Stomach (tissue), 9 donors: Measurements from ENCODE around the gene NBPF11. TPM values are rescaled to one million over a fixed set of nuclear protein-coding genes. Genes with fewer than 3 reads are reported as not detected.
"Not testable (repeated sequence)": the region's sequence is repeated elsewhere in the genome, so short reads cannot be mapped to it uniquely, and the experiment has no call there.

Source experiments
- DNase-seq, 2 donors: peaks; one replicate each; pipeline versions ENCODE4 v3.0.0 to v3.0.0-alpha.2; 2013 to 2019
- H3K27ac ChIP-seq, 5 donors: fragments of 200-600 bp in 4 of 5; sonication (generic) in 4 of 5; one replicate each; pipeline ENCODE4 v1.5.1; 2013 to 2019; ENCODE audit warnings: mild to moderate bottlenecking in 1 of 5, moderate library complexity in 1 of 5
- H3K27me3 ChIP-seq, 3 donors: fragments of 200-600 bp; sonication (generic); one replicate each; pipeline ENCODE4 v1.5.1; 2017 to 2019; ENCODE audit warnings: mixed run types in 1 of 3
- H3K36me3 ChIP-seq, 4 donors: fragments of 200-600 bp; sonication (generic); 1 replicate in 3 of 4; 2 replicates in 1 of 4; pipeline ENCODE4 v1.5.1; 2016 to 2019
- H3K4me1 ChIP-seq, 4 donors: fragments of 200-600 bp; sonication (generic); one replicate each; pipeline ENCODE4 v1.5.1; 2016 to 2019
- H3K4me3 ChIP-seq, 4 donors: fragments of 200-600 bp; sonication (generic) in 3 of 4; one replicate each; pipeline ENCODE4 v1.5.1; 2016 to 2019; ENCODE audit warnings: mild to moderate bottlenecking in 1 of 4
- H3K9me3 ChIP-seq, 4 donors: fragments of 200-600 bp; sonication (generic); one replicate each; pipeline ENCODE4 v1.5.1; 2016 to 2019
- WGBS, 5 donors: extraction: QIAGEN DNeasy Blood & Tissue Kit in 3 of 5; methylation state at CpG; one replicate each; pipeline versions ENCODE4 v1.1.5 to v1.1.7; 2013 to 2018; 5-methylcytosine and 5-hydroxymethylcytosine counted together
- intact Hi-C: fragments of 100-400 bp; cut with DNase I; formaldehyde crosslinking; loops from one replicate; pipeline ENCODE4 v1.15.1; 2023; ENCODE audit warnings: low total_unique reads
- polyA plus RNA-seq, 3 donors: library from polyadenylated mRNA; stranded (reverse); fragments of 200-250 nt; gene quantifications; one replicate each; pipeline ENCODE4 v1.2.3, GENCODE V29; 2013
- small RNA-seq, 4 donors: library from RNA; depleted of rRNA; stranded (forward); fragments of <200 nt; gene quantifications; one replicate each; pipeline ENCODE3, GENCODE V24; 2016
- total RNA-seq, 5 donors: library from RNA; depleted of rRNA; stranded (reverse); fragments of >200 nt; gene quantifications; one replicate each; pipeline versions ENCODE4 v1.1.0 to v1.2.3, GENCODE V29; 2014 to 2016
- donor health status: healthy with polysubstance abuse.
- donor health status: Bipolar disorder and iron deficiency.
- donor health status: healthy.

NBPF11 gene
- total and polyA plus RNA-seq, 8 donors, result 2.6 to 37.9 (median 9.0) TPM

GRCh38 chr1:148081205-148081604 is 70.9 kb downstream of the NBPF11 start:
- intact Hi-C loops, H3K4me1 ChIP-seq, H3K4me3 ChIP-seq, H3K36me3 ChIP-seq, DNase-seq, H3K27me3 ChIP-seq, H3K27ac ChIP-seq, H3K9me3 ChIP-seq: not testable (repeated sequence)
- WGBS, 5 donors, result no CpG with 5 or more reads among the region's 1 CpG

- intact Hi-C loops, H3K4me3 ChIP-seq, H3K27ac ChIP-seq, DNase-seq, H3K27me3 ChIP-seq, H3K4me1 ChIP-seq, H3K9me3 ChIP-seq, H3K36me3 ChIP-seq: not testable (repeated sequence)
- WGBS, 5 donors, result no CpG with 5 or more reads among the region's 54 CpGs
These were observed 73.2 kb downstream of the NBPF11 start for GRCh38 chr1:148078632-148079519.

DNA sequence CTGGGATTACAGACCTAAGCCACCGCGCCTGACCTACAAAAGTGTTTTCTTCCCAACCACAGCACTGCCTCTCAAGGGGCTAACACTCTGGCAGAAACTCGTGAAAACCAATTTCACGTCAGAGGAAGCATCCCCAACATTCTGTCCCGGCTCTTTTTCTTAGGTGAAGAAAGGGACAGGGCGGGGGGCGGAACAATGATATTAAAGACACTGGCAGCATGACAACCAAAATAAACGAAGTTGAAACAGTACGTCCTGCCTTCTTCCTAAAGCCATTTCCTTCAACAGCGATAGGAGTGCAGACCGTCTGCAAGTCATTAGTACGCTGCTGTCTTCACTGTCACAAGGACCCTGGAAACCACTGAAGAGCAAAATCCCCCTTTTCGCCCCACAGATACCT is 74.0 kb downstream of the NBPF11 start:
- intact Hi-C loops, H3K4me3 ChIP-seq: not testable (repeated sequence)
- no CpG with 5 or more reads among the region's 13 CpGs for WGBS, 5 donors

GRCh38 chr1:148077458-148077857 is 74.6 kb downstream of the NBPF11 start:
- H3K4me1 ChIP-seq, intact Hi-C loops, H3K4me3 ChIP-seq, H3K27ac ChIP-seq, H3K27me3 ChIP-seq, DNase-seq, H3K36me3 ChIP-seq, H3K9me3 ChIP-seq: not testable (repeated sequence)
- no CpG with 5 or more reads among the region's 3 CpGs for WGBS, 5 donors

More for the DNA sequence above, 74.0 kb downstream of the NBPF11 start:
- H3K27ac ChIP-seq, H3K27me3 ChIP-seq, H3K4me1 ChIP-seq, H3K9me3 ChIP-seq, H3K36me3 ChIP-seq, DNase-seq: not testable (repeated sequence)

DNA sequence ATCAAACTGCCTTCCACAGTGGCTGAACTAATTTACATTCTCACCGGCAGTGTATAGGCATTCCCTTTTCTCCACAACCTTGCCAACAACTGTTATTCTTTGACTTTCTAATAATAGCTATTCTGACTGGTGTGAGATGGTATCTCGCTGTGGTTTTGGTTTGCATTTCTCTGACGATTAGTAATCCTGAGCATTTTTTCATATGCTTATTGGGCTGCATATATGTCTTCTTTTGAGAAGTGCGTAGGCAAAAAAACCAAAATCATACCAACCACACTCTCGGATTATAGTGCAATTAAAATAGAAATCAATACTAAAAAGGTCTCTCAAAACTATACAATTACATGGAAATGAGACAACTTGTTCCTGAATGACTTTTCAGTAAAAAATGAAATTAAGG is 78.7 kb downstream of the NBPF11 start:
- H3K36me3 ChIP-seq, intact Hi-C loops, H3K4me3 ChIP-seq, H3K9me3 ChIP-seq, H3K27me3 ChIP-seq, H3K4me1 ChIP-seq, H3K27ac ChIP-seq, DNase-seq: not testable (repeated sequence)
- WGBS, 5 donors, result no CpG with 5 or more reads among the region's 5 CpGs

DNA sequence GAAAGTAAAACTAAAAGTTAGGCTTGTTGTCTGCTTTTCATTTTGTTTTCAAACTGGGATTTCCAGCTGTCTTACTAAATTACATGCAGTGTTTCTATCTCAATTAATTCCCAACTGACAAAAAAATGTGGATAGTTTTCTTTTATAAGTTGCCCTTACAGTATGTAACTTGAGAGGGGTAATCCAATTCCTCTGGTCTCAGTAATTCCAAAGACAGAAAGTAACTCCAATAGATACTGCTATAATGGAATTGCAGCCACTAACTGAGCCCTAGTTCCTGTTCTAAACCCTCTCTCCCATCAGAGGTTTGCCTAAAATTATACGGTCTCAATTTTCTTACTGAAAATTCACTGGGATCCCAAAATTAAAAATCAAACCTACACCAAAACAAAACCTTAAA is 83.5 kb downstream of the NBPF11 start:
- H3K4me3 ChIP-seq, H3K4me1 ChIP-seq, H3K27me3 ChIP-seq, intact Hi-C loops, H3K27ac ChIP-seq, H3K9me3 ChIP-seq, DNase-seq, H3K36me3 ChIP-seq: not testable (repeated sequence)
- WGBS, 5 donors, result 67 to 83% methylated on average over 1 of the region's 1 CpG; no CpG with 5 or more reads in 3 of the 5 donors

GRCh38 chr1:148068201-148068600 is 83.9 kb downstream of the NBPF11 start:
- DNase-seq, H3K4me1 ChIP-seq, H3K36me3 ChIP-seq, H3K27me3 ChIP-seq, H3K27ac ChIP-seq, intact Hi-C loops, H3K9me3 ChIP-seq, H3K4me3 ChIP-seq: not testable (repeated sequence)
- 33 to 63% (median 58%) methylated on average over 1 of the region's 5 CpGs; no CpG with 5 or more reads in 2 of the 5 donors for WGBS, 5 donors

DNA sequence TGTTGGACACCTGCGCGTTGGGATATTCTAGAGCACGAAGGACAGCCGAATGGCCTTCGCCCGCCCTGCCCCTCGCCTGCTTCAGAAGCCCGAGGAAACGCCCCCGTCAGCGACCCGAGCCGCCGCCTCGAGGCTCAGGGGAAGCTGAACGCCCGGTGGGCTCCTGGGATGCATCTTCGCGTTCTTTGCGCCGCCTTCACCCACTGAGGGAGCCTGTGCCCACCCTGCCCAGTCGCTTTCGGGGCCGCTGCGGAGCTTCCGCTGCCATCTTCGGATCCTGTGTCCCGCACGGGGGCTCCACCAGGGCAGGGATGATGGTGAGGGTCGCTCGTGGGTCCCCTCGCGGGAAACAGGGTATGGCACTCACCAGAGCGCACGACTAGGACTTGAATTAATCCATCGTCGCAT is 91.8 kb downstream of the NBPF11 start:
- H3K27me3 ChIP-seq, result peaks cover 0 to 28% (median 0%) of the 10 kb centered on the region in 3 donors
- H3K4me1 ChIP-seq, H3K36me3 ChIP-seq, intact Hi-C loops, H3K27ac ChIP-seq, H3K9me3 ChIP-seq: not testable (repeated sequence)
- 0 to 4% (median 1%) methylated on average over 7 to 34 of the region's 37 CpGs; no CpG with 5 or more reads in 1 of the 5 donors for WGBS, 5 donors
- peak overlapping the region; percentile 32 to 46 (median 37) for H3K4me3 ChIP-seq
- DNase-seq, result peak in 1 of 2 donors; percentile 12

GRCh38 chr1:148057384-148057783 is 94.7 kb downstream of the NBPF11 start:
- DNase-seq, result peak in 1 of 2 donors; percentile 0
- H3K4me1 ChIP-seq, H3K36me3 ChIP-seq, intact Hi-C loops, H3K4me3 ChIP-seq, H3K27ac ChIP-seq, H3K9me3 ChIP-seq: not testable (repeated sequence)
- WGBS, 5 donors, result 66 to 88% (median 73%) methylated on average over 3 to 5 of the region's 5 CpGs
- H3K27me3 ChIP-seq, result peaks cover 0 to 28% (median 0%) of the 10 kb centered on the region in 3 donors

Small RNAs within 50 kb of the gene (small RNA-seq; reads per million reads assigned to genes)
- gene RNA5SP57, result 0 to 0.46 (median 0) reads per million in 4 donors

Other genes with a start within 250 kb of the NBPF11 start
- not detected for gene GJA8, start 249.5 kb downstream of the NBPF11 start, total RNA-seq
- not detected for gene GJA8, start 249.5 kb downstream of the NBPF11 start, polyA plus RNA-seq
- gene GPR89B, start 223.9 kb downstream of the NBPF11 start, total RNA-seq, result 10 to 100 TPM in 3 of 5 donors, 1 to 10 TPM in 2; 2.3 to 43.1 (median 18.7) TPM
- 10 to 100 TPM in 1 of 3 donors, 1 to 10 TPM in 2; 3.7 to 13.4 (median 7.1) TPM for gene GPR89B, start 223.9 kb downstream of the NBPF11 start, polyA plus RNA-seq